ENCODE measurements around the gene TSSC4. TPM values are rescaled to one million over a fixed set of nuclear protein-coding genes. Genes with fewer than 3 reads are reported as not detected.
A peak's percentile ranks its signal among the peaks of the same experiment; 100 is the strongest.

Gene TSSC4
- total and polyA plus RNA-seq, 2 of the 13 experiments (the other 11 are each of a cell fraction or from before 2014, with no cell fraction given) = 16.2 to 58.6 TPM

DNA sequence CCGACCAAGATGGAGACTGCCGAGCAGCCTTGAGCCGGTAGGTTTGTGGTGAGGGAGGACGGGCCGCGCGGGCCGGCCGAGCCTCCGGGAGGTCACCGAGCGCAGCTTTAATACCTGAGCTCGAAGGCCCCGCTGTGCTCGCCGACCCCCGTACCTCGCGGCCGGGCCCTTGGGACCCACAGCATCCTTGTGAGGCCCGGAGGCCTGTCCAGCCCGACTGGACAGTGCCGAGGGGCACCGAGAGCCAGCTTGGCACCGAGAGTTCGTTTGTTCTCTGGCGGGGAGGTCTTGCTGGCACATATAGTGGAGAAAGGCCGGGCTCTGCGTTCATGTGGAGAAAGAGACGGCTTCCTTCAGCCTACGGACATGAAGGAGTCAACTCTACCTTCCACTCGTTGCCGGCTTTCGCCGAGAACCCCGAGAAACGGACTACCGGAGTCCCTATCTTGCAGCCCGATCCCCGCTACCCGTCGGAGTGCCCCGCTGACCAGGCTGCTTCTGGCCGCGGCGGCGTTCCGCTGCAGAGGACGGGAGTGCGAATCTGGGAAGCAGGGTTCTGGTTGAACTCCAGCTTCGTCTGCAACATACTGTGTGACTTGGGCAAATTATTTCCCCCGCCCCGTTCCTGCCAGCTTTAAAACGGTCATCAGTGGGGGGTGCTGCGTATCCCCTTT is 349 bp downstream of the TSSC4 start (continued):
- TF ChIP-seq TGIF2 (CRISPR knock-in tag; IDR thresholded peaks at IDR 0.05) (no peak), FOXJ3 (CRISPR knock-in tag; IDR thresholded peaks at IDR 0.05; ENCODE audit: borderline replicate concordance) (peak; percentile 33; the same call in 1 of the 2 replicates), JARID2 (CRISPR knock-in tag; IDR thresholded peaks at IDR 0.05; ENCODE audit: insufficient replicate concordance) (no peak), ZNF382 (CRISPR knock-in tag; IDR thresholded peaks at IDR 0.05; ENCODE audit: borderline replicate concordance) (no peak), ZSCAN9 (CRISPR knock-in tag; IDR thresholded peaks at IDR 0.05; ENCODE audit: borderline replicate concordance) (peak; percentile 2; the same call in 1 of the 2 replicates), HOXD1 (CRISPR knock-in tag; IDR thresholded peaks at IDR 0.05) (peak; percentile 9; the same call in 1 of the 2 replicates), ZNF83 (CRISPR knock-in tag; IDR thresholded peaks at IDR 0.05; ENCODE audit: borderline replicate concordance) (no peak), ZNF235 (CRISPR knock-in tag; IDR thresholded peaks at IDR 0.05; ENCODE audit: borderline replicate concordance) (0 out of 2 replicates have a peak, but pooled peaks have one; percentile 69), SAFB2 (CRISPR knock-in tag; IDR thresholded peaks at IDR 0.05; ENCODE audit: borderline replicate concordance, low read depth) (no peak)
- TF ChIP-seq, protein P1, sequence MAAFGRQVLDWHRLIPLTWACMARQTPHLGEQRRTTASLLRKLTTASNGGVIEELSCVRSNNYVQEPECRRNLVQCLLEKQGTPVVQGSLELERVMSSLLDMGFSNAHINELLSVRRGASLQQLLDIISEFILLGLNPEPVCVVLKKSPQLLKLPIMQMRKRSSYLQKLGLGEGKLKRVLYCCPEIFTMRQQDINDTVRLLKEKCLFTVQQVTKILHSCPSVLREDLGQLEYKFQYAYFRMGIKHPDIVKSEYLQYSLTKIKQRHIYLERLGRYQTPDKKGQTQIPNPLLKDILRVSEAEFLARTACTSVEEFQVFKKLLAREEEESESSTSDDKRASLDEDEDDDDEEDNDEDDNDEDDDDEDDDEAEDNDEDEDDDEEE (CRISPR knock-in tag; IDR thresholded peaks at IDR 0.05) = no peak
- TF ChIP-seq, protein P2, sequence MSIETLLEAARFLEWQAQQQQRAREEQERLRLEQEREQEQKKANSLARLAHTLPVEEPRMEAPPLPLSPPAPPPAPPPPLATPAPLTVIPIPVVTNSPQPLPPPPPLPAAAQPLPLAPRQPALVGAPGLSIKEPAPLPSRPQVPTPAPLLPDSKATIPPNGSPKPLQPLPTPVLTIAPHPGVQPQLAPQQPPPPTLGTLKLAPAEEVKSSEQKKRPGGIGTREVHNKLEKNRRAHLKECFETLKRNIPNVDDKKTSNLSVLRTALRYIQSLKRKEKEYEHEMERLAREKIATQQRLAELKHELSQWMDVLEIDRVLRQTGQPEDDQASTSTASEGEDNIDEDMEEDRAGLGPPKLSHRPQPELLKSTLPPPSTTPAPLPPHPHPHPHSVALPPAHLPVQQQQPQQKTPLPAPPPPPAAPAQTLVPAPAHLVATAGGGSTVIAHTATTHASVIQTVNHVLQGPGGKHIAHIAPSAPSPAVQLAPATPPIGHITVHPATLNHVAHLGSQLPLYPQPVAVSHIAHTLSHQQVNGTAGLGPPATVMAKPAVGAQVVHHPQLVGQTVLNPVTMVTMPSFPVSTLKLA (IDR thresholded peaks at IDR 0.05) = no peak
- TF ChIP-seq, protein P3, sequence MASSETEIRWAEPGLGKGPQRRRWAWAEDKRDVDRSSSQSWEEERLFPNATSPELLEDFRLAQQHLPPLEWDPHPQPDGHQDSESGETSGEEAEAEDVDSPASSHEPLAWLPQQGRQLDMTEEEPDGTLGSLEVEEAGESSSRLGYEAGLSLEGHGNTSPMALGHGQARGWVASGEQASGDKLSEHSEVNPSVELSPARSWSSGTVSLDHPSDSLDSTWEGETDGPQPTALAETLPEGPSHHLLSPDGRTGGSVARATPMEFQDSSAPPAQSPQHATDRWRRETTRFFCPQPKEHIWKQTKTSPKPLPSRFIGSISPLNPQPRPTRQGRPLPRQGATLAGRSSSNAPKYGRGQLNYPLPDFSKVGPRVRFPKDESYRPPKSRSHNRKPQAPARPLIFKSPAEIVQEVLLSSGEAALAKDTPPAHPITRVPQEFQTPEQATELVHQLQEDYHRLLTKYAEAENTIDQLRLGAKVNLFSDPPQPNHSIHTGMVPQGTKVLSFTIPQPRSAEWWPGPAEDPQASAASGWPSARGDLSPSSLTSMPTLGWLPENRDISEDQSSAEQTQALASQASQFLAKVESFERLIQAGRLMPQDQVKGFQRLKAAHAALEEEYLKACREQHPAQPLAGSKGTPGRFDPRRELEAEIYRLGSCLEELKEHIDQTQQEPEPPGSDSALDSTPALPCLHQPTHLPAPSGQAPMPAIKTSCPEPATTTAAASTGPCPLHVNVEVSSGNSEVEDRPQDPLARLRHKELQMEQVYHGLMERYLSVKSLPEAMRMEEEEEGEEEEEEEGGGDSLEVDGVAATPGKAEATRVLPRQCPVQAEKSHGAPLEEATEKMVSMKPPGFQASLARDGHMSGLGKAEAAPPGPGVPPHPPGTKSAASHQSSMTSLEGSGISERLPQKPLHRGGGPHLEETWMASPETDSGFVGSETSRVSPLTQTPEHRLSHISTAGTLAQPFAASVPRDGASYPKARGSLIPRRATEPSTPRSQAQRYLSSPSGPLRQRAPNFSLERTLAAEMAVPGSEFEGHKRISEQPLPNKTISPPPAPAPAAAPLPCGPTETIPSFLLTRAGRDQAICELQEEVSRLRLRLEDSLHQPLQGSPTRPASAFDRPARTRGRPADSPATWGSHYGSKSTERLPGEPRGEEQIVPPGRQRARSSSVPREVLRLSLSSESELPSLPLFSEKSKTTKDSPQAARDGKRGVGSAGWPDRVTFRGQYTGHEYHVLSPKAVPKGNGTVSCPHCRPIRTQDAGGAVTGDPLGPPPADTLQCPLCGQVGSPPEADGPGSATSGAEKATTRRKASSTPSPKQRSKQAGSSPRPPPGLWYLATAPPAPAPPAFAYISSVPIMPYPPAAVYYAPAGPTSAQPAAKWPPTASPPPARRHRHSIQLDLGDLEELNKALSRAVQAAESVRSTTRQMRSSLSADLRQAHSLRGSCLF (CRISPR knock-in tag; IDR thresholded peaks at IDR 0.05; ENCODE audit: borderline replicate concordance) = peak; percentile 69; the same call in 1 of the 2 replicates
- TF ChIP-seq, protein P4, sequence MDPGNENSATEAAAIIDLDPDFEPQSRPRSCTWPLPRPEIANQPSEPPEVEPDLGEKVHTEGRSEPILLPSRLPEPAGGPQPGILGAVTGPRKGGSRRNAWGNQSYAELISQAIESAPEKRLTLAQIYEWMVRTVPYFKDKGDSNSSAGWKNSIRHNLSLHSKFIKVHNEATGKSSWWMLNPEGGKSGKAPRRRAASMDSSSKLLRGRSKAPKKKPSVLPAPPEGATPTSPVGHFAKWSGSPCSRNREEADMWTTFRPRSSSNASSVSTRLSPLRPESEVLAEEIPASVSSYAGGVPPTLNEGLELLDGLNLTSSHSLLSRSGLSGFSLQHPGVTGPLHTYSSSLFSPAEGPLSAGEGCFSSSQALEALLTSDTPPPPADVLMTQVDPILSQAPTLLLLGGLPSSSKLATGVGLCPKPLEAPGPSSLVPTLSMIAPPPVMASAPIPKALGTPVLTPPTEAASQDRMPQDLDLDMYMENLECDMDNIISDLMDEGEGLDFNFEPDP (CRISPR knock-in tag; conservative IDR thresholded peaks at IDR 0.05) = 0 out of 2 replicates have a peak, but pooled peaks have one; percentile 83
- TF ChIP-seq, protein P5, sequence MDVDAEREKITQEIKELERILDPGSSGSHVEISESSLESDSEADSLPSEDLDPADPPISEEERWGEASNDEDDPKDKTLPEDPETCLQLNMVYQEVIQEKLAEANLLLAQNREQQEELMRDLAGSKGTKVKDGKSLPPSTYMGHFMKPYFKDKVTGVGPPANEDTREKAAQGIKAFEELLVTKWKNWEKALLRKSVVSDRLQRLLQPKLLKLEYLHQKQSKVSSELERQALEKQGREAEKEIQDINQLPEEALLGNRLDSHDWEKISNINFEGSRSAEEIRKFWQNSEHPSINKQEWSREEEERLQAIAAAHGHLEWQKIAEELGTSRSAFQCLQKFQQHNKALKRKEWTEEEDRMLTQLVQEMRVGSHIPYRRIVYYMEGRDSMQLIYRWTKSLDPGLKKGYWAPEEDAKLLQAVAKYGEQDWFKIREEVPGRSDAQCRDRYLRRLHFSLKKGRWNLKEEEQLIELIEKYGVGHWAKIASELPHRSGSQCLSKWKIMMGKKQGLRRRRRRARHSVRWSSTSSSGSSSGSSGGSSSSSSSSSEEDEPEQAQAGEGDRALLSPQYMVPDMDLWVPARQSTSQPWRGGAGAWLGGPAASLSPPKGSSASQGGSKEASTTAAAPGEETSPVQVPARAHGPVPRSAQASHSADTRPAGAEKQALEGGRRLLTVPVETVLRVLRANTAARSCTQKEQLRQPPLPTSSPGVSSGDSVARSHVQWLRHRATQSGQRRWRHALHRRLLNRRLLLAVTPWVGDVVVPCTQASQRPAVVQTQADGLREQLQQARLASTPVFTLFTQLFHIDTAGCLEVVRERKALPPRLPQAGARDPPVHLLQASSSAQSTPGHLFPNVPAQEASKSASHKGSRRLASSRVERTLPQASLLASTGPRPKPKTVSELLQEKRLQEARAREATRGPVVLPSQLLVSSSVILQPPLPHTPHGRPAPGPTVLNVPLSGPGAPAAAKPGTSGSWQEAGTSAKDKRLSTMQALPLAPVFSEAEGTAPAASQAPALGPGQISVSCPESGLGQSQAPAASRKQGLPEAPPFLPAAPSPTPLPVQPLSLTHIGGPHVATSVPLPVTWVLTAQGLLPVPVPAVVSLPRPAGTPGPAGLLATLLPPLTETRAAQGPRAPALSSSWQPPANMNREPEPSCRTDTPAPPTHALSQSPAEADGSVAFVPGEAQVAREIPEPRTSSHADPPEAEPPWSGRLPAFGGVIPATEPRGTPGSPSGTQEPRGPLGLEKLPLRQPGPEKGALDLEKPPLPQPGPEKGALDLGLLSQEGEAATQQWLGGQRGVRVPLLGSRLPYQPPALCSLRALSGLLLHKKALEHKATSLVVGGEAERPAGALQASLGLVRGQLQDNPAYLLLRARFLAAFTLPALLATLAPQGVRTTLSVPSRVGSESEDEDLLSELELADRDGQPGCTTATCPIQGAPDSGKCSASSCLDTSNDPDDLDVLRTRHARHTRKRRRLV (CRISPR knock-in tag; IDR thresholded peaks at IDR 0.05) = peak; percentile 39; the same call in 1 of the 2 replicates

All from HepG2 (cell line).